PC-9 (cell line): ENCODE results near the gene PYGB. TPM values are rescaled to one million over a fixed set of nuclear protein-coding genes. Genes with fewer than 3 reads are reported as not detected.

Experiments used
- BruUV-seq: library from RNA; stranded (reverse); fragments of 400-500 nt; replicated peaks from 2 replicates; lab custom pipeline; 2021; lab: Mats Ljungman, UMichigan
- CTCF ChIA-PET: fragments of 300-600 bp; sonication (Branson Sonifier 250); formaldehyde crosslinking; loops from one replicate; lab custom pipeline; 2022; ENCODE audit warnings: antibody characterized with exemption; lab: Charles Lee
- POLR2A ChIA-PET: fragments of 300-600 bp; sonication (Branson Sonifier 250); formaldehyde crosslinking; loops from one replicate; lab custom pipeline; 2022; ENCODE audit warnings: antibody characterized with exemption; ENCODE audit not compliant: unreplicated experiment; lab: Charles Lee
- DNase-seq, 2 experiments: peaks; one replicate each; pipeline versions ENCODE4 v3.0.0 to v3.0.0-alpha.2; 2015 to 2022; ENCODE audit warnings: mixed read lengths in 1 of 2
- H2AFZ ChIP-seq: fragments of 200-600 bp; sonication (generic); 2 replicates; pipeline ENCODE4 v1.8.1; 2017; ENCODE audit warnings: antibody characterized with exemption
- H3F3A ChIP-seq: fragments of 200-600 bp; sonication (generic); 2 replicates; pipeline ENCODE4 v1.8.1; 2017; ENCODE audit warnings: antibody characterized with exemption, mild to moderate bottlenecking, low read depth; ENCODE audit not compliant: insufficient read depth
- H3K27ac ChIP-seq: fragments of 200-600 bp; sonication (generic); 2 replicates; pipeline ENCODE4 v1.6.1; 2016; ENCODE audit warnings: mixed run types
- H3K27me3 ChIP-seq: fragments of 200-600 bp; sonication (generic); 2 replicates; pipeline ENCODE4 v1.6.1; 2016; ENCODE audit warnings: low read depth, mixed run types; ENCODE audit not compliant: insufficient read depth
- H3K36me3 ChIP-seq: fragments of 200-600 bp; sonication (generic); 2 replicates; pipeline ENCODE4 v1.6.1; 2016; ENCODE audit warnings: low read depth, mixed run types
- H3K4me1 ChIP-seq: fragments of 200-600 bp; sonication (generic); replicated peaks from 2 replicates; pipeline ENCODE4 v1.6.1; 2016; ENCODE audit warnings: mixed run types; ENCODE audit not compliant: insufficient read depth
- H3K4me2 ChIP-seq: fragments of 200-600 bp; sonication (generic); 2 replicates; pipeline ENCODE4 v1.6.1; 2017; ENCODE audit warnings: mixed run types
- H3K4me3 ChIP-seq: fragments of 200-600 bp; sonication (generic); 2 replicates; pipeline ENCODE4 v1.6.1; 2016; ENCODE audit warnings: mixed run types
- H3K79me2 ChIP-seq: fragments of 200-600 bp; sonication (generic); 2 replicates; pipeline ENCODE4 v1.6.1; 2017; ENCODE audit warnings: low read depth, mixed run types
- H3K9me2 ChIP-seq: fragments of 200-600 bp; sonication (generic); 2 replicates; pipeline ENCODE4 v1.8.1; 2017; ENCODE audit warnings: mild to moderate bottlenecking; ENCODE audit not compliant: insufficient read depth
- H3K9me3 ChIP-seq: fragments of 200-600 bp; sonication (generic); 2 replicates; pipeline ENCODE4 v1.8.1; 2016; ENCODE audit warnings: low read depth; ENCODE audit not compliant: insufficient read depth
- H4K20me1 ChIP-seq: fragments of 200-600 bp; sonication (generic); 2 replicates; pipeline ENCODE4 v1.8.1; 2017; ENCODE audit not compliant: insufficient read depth
- EZH2 ChIP-seq: fragments of 200-600 bp; sonication (generic); IDR thresholded peaks from 2 replicates; pipeline ENCODE4 v1.8.0; 2017; ENCODE audit warnings: antibody characterized with exemption, low read depth
- intact Hi-C: fragments of 100-400 bp; cut with micrococcal nuclease; formaldehyde crosslinking; loops from one replicate; pipeline ENCODE4 v1.10.0; 2022; ENCODE audit not compliant: unreplicated experiment
- total RNA-seq: library from RNA; stranded (reverse); gene quantifications from 2 replicates; pipeline ENCODE4 v1.2.3, GENCODE V29; 2021
- TF ChIP-seq, protein P1 (sequence below): fragments of 200-600 bp; sonication (generic); conservative IDR thresholded peaks from 2 replicates; pipeline ENCODE4 v1.6.1; 2017; ENCODE audit warnings: mixed run types, antibody characterized with exemption, mild to moderate bottlenecking, moderate library complexity

The PYGB gene
- total RNA-seq, 1 experiment from 2014 or later, result 133 TPM

DNA sequence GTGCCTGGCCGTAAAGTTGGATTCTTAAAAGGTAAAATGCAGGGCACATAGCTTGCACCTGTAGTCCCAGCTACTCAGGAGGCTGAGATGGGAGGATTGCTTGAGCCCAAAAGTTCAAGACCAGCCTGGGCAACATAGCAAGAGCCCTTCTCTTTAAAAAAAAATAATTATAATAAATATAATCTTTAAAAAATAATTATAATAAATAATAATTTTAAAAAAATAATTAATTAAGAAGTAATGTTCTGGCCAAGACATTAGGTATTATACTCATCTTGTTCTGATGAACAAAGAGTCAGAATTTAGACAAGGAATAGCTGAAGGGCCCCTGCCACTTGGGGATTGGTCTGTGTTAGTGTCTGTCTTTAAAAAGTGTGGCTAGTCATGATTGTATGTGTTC is 38.5 kb upstream of the PYGB start:
- no peak for DNase-seq
- no peak overlapping the region for H3K27ac ChIP-seq
- ChIA-PET POLR2A (no interaction called here), CTCF (no interaction called here)
- H3K36me3 ChIP-seq, result 0 out of 2 replicates have a peak, but pooled peaks cover 9% of the 10 kb centered on the region
- H4K20me1 ChIP-seq, result no peaks in the 10 kb centered on the region; the same call in 1 of the 2 replicates
- TF ChIP-seq, protein P1, sequence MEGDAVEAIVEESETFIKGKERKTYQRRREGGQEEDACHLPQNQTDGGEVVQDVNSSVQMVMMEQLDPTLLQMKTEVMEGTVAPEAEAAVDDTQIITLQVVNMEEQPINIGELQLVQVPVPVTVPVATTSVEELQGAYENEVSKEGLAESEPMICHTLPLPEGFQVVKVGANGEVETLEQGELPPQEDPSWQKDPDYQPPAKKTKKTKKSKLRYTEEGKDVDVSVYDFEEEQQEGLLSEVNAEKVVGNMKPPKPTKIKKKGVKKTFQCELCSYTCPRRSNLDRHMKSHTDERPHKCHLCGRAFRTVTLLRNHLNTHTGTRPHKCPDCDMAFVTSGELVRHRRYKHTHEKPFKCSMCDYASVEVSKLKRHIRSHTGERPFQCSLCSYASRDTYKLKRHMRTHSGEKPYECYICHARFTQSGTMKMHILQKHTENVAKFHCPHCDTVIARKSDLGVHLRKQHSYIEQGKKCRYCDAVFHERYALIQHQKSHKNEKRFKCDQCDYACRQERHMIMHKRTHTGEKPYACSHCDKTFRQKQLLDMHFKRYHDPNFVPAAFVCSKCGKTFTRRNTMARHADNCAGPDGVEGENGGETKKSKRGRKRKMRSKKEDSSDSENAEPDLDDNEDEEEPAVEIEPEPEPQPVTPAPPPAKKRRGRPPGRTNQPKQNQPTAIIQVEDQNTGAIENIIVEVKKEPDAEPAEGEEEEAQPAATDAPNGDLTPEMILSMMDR, result no peak
- TF ChIP-seq EZH2, result no peak
- no peak overlapping the region for H3K4me3 ChIP-seq
- H3K4me1 ChIP-seq, result no peaks in the 10 kb centered on the region
- no peaks in the 10 kb centered on the region for H3K27me3 ChIP-seq
- BruUV-seq, result no TSS peak
- H2AFZ ChIP-seq, result no peak overlapping the region
- H3K79me2 ChIP-seq, result peaks cover 16% of the 10 kb centered on the region; the same call in 1 of the 2 replicates
- no peaks in the 10 kb centered on the region for H3K9me3 ChIP-seq
- intact Hi-C loops, result no loop called here
- H3K4me2 ChIP-seq, result no peak overlapping the region
- H3F3A ChIP-seq, result no peaks in the 10 kb centered on the region
- H3K9me2 ChIP-seq, result no peaks in the 10 kb centered on the region

DNA sequence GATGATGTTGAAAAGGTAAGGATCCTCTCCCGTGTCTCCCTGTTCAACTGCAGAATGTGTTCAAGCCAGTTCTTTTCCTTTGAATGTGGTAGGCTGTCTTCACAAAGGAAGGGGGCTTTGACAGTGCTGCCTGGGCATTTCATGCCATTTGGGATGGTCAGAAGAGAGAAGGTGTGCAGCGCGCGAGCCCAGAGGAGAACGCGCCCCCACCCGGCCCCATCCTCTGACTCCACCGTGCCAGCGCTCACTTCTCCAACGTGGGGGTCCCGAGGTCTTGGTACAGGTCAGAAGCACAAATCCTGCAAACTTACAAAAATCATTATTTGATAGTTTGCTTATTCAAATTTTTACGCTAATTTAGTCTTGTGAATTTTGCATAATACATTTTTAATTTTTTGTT is 38.0 kb upstream of the PYGB start:
- POLR2A ChIA-PET, result no interaction called here
- intact Hi-C loops, result no loop called here

DNA sequence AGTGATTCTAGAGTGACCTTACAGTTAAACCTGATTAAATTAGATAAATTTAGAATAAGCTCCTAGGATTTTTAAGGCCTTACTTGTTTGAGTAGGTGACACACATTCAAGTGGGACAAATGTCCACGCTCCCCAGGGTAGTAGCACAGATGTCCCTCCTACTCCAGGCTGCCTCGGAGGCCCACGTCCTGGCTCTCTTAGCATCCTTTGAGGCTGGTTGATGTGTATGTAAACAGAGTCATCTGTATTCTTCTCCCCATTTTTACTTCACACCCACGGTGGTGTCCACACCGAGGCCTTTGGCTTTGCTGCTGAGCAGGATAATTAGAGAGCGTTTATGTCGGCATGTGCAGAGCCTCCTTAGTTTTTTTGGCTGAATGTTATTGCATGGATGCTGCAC is 36.6 kb upstream of the PYGB start:
- no peaks in the 10 kb centered on the region for H3K27me3 ChIP-seq
- H3F3A ChIP-seq, result no peaks in the 10 kb centered on the region
- CTCF ChIA-PET, result interaction anchor here (1.2 kb wide), 1 partner anchor 11 kb away, joined by 3 read pairs; no protein-coding TSS in a partner anchor
- no peak overlapping the region for H3K4me3 ChIP-seq
- 0 out of 2 replicates have a peak, but pooled peaks cover under 1% of the 10 kb centered on the region for H3K79me2 ChIP-seq
- H3K36me3 ChIP-seq, result peaks cover 16% of the 10 kb centered on the region; the same call in 1 of the 2 replicates
- H2AFZ ChIP-seq, result no peak overlapping the region
- H4K20me1 ChIP-seq, result no peaks in the 10 kb centered on the region; the same call in 1 of the 2 replicates
- POLR2A ChIA-PET, result no interaction called here
- no peak overlapping the region for H3K4me2 ChIP-seq
- no peaks in the 10 kb centered on the region for H3K4me1 ChIP-seq
- TF ChIP-seq EZH2, result no peak
- TF ChIP-seq, protein P1, result no peak
- no peak for DNase-seq
- H3K9me3 ChIP-seq, result no peaks in the 10 kb centered on the region
- no TSS peak for BruUV-seq
- H3K27ac ChIP-seq, result no peak overlapping the region
- no peaks in the 10 kb centered on the region for H3K9me2 ChIP-seq
- intact Hi-C loops, result no loop called here

More for the DNA sequence above, 38.0 kb upstream of the PYGB start:
- no peaks in the 10 kb centered on the region for H3K27me3 ChIP-seq
- DNase-seq, result no peak
- CTCF ChIA-PET, result no interaction called here
- peaks cover 13% of the 10 kb centered on the region; the same call in 1 of the 2 replicates for H3K36me3 ChIP-seq
- no peaks in the 10 kb centered on the region for H3K9me3 ChIP-seq
- no peaks in the 10 kb centered on the region for H3K9me2 ChIP-seq
- H3K4me3 ChIP-seq, result no peak overlapping the region
- peaks cover 11% of the 10 kb centered on the region; the same call in 1 of the 2 replicates for H3K79me2 ChIP-seq
- no peaks in the 10 kb centered on the region for H3K4me1 ChIP-seq
- no peak overlapping the region for H3K27ac ChIP-seq
- H2AFZ ChIP-seq, result no peak overlapping the region
- TF ChIP-seq, protein P1, result no peak
- no peak for TF ChIP-seq EZH2
- H3F3A ChIP-seq, result no peaks in the 10 kb centered on the region
- no TSS peak for BruUV-seq
- H4K20me1 ChIP-seq, result no peaks in the 10 kb centered on the region; the same call in 1 of the 2 replicates
- H3K4me2 ChIP-seq, result no peak overlapping the region
